Thymus (tissue), 11 donors: Measurements from ENCODE around the gene TRIM17. TPM values are rescaled to one million over a fixed set of nuclear protein-coding genes. Genes with fewer than 3 reads are reported as not detected.

ENCODE experiments used
- DNase-seq, 9 donors: peaks; one replicate each; pipeline ENCODE4 v3.0.0-alpha.2; 2013; ENCODE audit warnings: low spot score in 9 of 9, low read depth in 6 of 9, missing footprints in 1 of 9
- H3K27ac ChIP-seq, 2 donors: one replicate each; pipeline ENCODE4 v1.5.1; 2013; ENCODE audit warnings: control low read depth in 1 of 2, low read depth in 1 of 2, low read length in 1 of 2, mild to moderate bottlenecking in 1 of 2, moderate library complexity in 1 of 2
- H3K27me3 ChIP-seq, 2 donors: one replicate each; pipeline ENCODE4 v1.5.1; 2013; ENCODE audit warnings: low read length in 1 of 2; ENCODE audit not compliant: control insufficient read depth in 2 of 2, insufficient read depth in 1 of 2
- H3K36me3 ChIP-seq, 2 donors: one replicate each; pipeline ENCODE4 v1.5.1; 2013; ENCODE audit warnings: low read length in 1 of 2, mild to moderate bottlenecking in 1 of 2, moderate library complexity in 1 of 2; ENCODE audit not compliant: control insufficient read depth in 2 of 2, insufficient read depth in 2 of 2
- H3K4me1 ChIP-seq, 2 donors: one replicate each; pipeline ENCODE4 v1.5.1; 2013; ENCODE audit warnings: low read length in 2 of 2; ENCODE audit not compliant: control insufficient read depth in 2 of 2, insufficient read depth in 2 of 2
- H3K4me3 ChIP-seq, 2 donors: one replicate each; pipeline ENCODE4 v1.5.1; 2013; ENCODE audit warnings: low read length in 2 of 2, control low read depth in 1 of 2, mild to moderate bottlenecking in 1 of 2
- H3K9me3 ChIP-seq, 2 donors: one replicate each; pipeline ENCODE4 v1.5.1; 2013; ENCODE audit warnings: low read length in 1 of 2, mild to moderate bottlenecking in 1 of 2; ENCODE audit not compliant: control insufficient read depth in 2 of 2, insufficient read depth in 1 of 2
- WGBS: extraction: QIAGEN DNeasy Blood & Tissue Kit; methylation state at CpG from one replicate; pipeline ENCODE4 v1.1.7; 2013; 5-methylcytosine and 5-hydroxymethylcytosine counted together
- polyA plus RNA-seq: library from polyadenylated mRNA; stranded (reverse); fragments of 200-250 nt; gene quantifications from one replicate; pipeline ENCODE4 v1.2.3, GENCODE V29; 2013
- total RNA-seq: library from RNA; stranded (reverse); fragments of 120-200 nt; gene quantifications from one replicate; pipeline ENCODE4 v1.2.4, GENCODE V29; 2013
- donor health status: healthy.

TRIM17 gene
- total and polyA plus RNA-seq, 2 donors, result 0.09 to 0.50 TPM

- no peak overlapping the region for H3K27ac ChIP-seq
- H3K27me3 ChIP-seq, result peaks cover 0 to 37% of the 10 kb centered on the region in 2 donors
- H3K4me1 ChIP-seq, result no peaks in the 10 kb centered on the region
- H3K9me3 ChIP-seq, result peaks cover 2 to 5% of the 10 kb centered on the region in 2 donors
- DNase-seq, result no peak
- WGBS, result 86% methylated on average over 5 of the region's 5 CpGs
- H3K36me3 ChIP-seq, result no peaks in the 10 kb centered on the region
- H3K4me3 ChIP-seq, result no peak overlapping the region
These were observed 10.0 kb upstream of the TRIM17 start for GRCh38 chr1:228426518-228427175.

GRCh38 chr1:228424685-228425660 lies 8.3 kb upstream of the TRIM17 start:
- no peak overlapping the region for H3K4me3 ChIP-seq
- peaks cover 2 to 5% of the 10 kb centered on the region in 2 donors for H3K9me3 ChIP-seq
- WGBS, result 98% methylated on average over 62 of the region's 62 CpGs
- H3K27me3 ChIP-seq, result peaks cover 0 to 38% of the 10 kb centered on the region in 2 donors
- no peaks in the 10 kb centered on the region for H3K36me3 ChIP-seq
- DNase-seq, result no peak
- no peak overlapping the region for H3K27ac ChIP-seq
- H3K4me1 ChIP-seq, result no peaks in the 10 kb centered on the region

DNA sequence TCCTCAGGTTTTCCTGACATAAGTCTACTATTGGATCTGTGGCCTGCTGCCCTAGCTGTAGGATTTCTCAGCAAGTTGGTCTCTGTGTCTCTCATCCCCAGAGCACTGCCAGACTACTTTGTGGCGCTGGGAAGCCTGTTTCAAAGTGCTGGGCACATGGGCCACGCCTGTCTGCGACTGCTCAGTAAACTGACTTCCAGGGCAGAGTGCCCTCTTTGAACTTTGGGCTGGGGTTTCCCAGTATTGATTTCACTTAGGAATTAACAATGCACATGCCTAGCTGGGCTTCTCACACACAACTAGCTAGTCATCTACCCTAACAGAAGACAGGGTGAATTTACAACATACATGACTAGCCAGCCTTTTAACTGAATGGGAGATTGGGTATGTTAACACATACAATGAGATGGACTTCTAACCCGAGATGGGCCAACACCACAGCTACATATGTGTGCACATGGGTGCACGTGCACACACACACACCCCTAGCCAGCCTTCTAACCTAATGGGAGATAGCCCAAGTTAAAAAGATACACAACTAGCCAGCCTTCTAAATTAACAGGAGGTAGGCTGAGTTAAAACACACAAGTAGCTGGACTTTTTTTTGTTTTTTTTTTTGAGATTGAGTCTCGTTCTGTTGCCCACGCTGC lies 6.9 kb upstream of the TRIM17 start:
- Histone ChIP-seq H3K4me1 (no peaks in the 10 kb centered on the region), H3K27ac (no peak overlapping the region), H3K36me3 (no peaks in the 10 kb centered on the region), H3K27me3 (peaks cover 3 to 39% of the 10 kb centered on the region in 2 donors), H3K4me3 (no peak overlapping the region), H3K9me3 (peaks cover 2 to 5% of the 10 kb centered on the region in 2 donors)
- DNase-seq, result no peak
- WGBS, result 97% methylated on average over 7 of the region's 7 CpGs

DNA sequence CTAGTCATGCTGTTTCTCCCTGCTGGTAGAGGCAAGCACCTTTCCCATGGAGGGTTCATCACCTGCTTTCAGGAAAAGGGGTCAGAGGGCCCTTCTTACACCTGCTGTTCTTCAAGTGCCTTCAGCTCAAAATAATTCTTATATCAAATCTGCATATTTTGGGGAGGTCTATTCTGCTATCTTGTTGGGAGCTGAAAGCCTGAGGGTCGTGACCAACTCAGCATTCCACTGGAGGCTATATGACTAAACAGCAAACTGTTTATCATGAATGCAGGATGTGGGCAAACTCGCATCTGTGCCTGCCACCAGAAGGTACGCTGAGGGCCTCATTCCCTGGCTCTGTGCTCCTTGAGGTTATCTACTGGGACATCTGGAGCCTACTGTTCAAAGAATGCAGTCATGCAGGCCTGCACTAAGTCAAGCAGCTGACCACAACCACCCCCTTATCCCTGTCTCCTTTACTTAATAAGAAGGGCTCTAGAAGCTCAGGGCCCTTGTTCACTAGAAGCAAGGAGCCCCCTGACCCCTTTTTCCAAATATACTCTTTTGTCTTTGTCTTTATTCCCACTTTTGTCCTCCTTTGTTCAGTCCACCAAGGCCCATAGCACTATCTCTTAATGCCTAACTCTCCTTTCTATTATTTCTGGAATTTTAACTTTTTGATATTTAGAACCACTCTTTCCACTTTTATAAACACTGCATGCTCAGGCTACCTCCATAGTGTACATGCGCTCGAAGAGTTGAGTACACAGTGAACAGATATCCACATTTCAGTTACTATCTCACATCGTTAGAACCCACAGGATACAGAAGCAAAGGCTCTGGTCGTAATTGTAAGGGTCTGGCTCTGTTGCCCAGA lies 4.5 kb upstream of the TRIM17 start:
- DNase-seq, result no peak
- Histone ChIP-seq H3K36me3 (no peaks in the 10 kb centered on the region), H3K4me1 (peaks cover 0 to 2% of the 10 kb centered on the region in 2 donors), H3K9me3 (peaks cover 2 to 5% of the 10 kb centered on the region in 2 donors), H3K27me3 (peaks cover 19 to 53% of the 10 kb centered on the region in 2 donors), H3K27ac (no peak overlapping the region), H3K4me3 (no peak overlapping the region)
- WGBS, result 91% methylated on average over 7 of the region's 7 CpGs

GRCh38 chr1:228417483-228418203 lies 982 bp upstream of the TRIM17 start:
- Histone ChIP-seq H3K4me3 (no peak overlapping the region), H3K4me1 (peaks cover 0 to 5% of the 10 kb centered on the region in 2 donors), H3K36me3 (no peaks in the 10 kb centered on the region), H3K27me3 (peaks cover 23 to 76% of the 10 kb centered on the region in 2 donors), H3K27ac (no peak overlapping the region), H3K9me3 (peaks cover 0 to 3% of the 10 kb centered on the region in 2 donors)
- 95% methylated on average over 7 of the region's 7 CpGs for WGBS
- no peak for DNase-seq

GRCh38 chr1:228417061-228417460 lies 400 bp upstream of the TRIM17 start:
- no peaks in the 10 kb centered on the region for H3K36me3 ChIP-seq
- no peak for DNase-seq
- no peak overlapping the region for H3K4me3 ChIP-seq
- no peak overlapping the region for H3K27ac ChIP-seq
- 27% methylated on average over 12 of the region's 12 CpGs for WGBS
- peaks cover 0 to 3% of the 10 kb centered on the region in 2 donors for H3K9me3 ChIP-seq
- H3K4me1 ChIP-seq, result peaks cover 0 to 5% of the 10 kb centered on the region in 2 donors
- H3K27me3 ChIP-seq, result peaks cover 23 to 71% of the 10 kb centered on the region in 2 donors

GRCh38 chr1:228415853-228416216 lies 826 bp downstream of the TRIM17 start:
- Histone ChIP-seq H3K4me1 (peaks cover 0 to 5% of the 10 kb centered on the region in 2 donors), H3K4me3 (no peak overlapping the region), H3K27me3 (peaks cover 23 to 68% of the 10 kb centered on the region in 2 donors), H3K36me3 (peaks cover 0 to 4% of the 10 kb centered on the region in 2 donors), H3K27ac (no peak overlapping the region), H3K9me3 (peaks cover 0 to 3% of the 10 kb centered on the region in 2 donors)
- peak in 1 of 9 donors; percentile 10 for DNase-seq
- 26% methylated on average over 23 of the region's 23 CpGs for WGBS

GRCh38 chr1:228415221-228415620 lies 1.4 kb downstream of the TRIM17 start:
- Histone ChIP-seq H3K27me3 (peaks cover 23 to 64% of the 10 kb centered on the region in 2 donors), H3K4me3 (no peak overlapping the region), H3K27ac (no peak overlapping the region), H3K9me3 (peaks cover 0 to 3% of the 10 kb centered on the region in 2 donors), H3K4me1 (peaks cover 0 to 5% of the 10 kb centered on the region in 2 donors), H3K36me3 (peaks cover 0 to 10% of the 10 kb centered on the region in 2 donors)
- no peak for DNase-seq
- 76% methylated on average over 7 of the region's 7 CpGs for WGBS
